IgD-negative memory B cell (primary cell): Measurements from ENCODE around the gene TAS1R3. TPM values are rescaled to one million over a fixed set of nuclear protein-coding genes. Genes with fewer than 3 reads are reported as not detected.

ENCODE experiments used
- H3K27ac Mint-ChIP-seq, 3 donors: one replicate each; pipeline ENCODE4 v1.8.0; 2020 to 2022; ENCODE audit warnings: mild to moderate bottlenecking in 3 of 3, mixed read lengths in 3 of 3, moderate library complexity in 1 of 3
- H3K27me3 Mint-ChIP-seq: one replicate; pipeline ENCODE4 v1.8.0; 2021; ENCODE audit warnings: mixed read lengths
- H3K36me3 Mint-ChIP-seq: one replicate; pipeline ENCODE4 v1.8.0; 2020; ENCODE audit warnings: mild to moderate bottlenecking, mixed read lengths
- H3K4me1 Mint-ChIP-seq, 3 donors: one replicate each; pipeline ENCODE4 v1.8.0; 2020 to 2022; ENCODE audit warnings: mixed read lengths in 3 of 3, mild to moderate bottlenecking in 1 of 3
- H3K4me3 Mint-ChIP-seq, 4 donors: one replicate each; pipeline ENCODE4 v1.8.0; 2020 to 2022; ENCODE audit warnings: mild to moderate bottlenecking in 4 of 4, mixed read lengths in 4 of 4, moderate library complexity in 3 of 4
- H3K9me3 Mint-ChIP-seq, 3 donors: one replicate each; pipeline ENCODE4 v1.8.0; 2020 to 2021; ENCODE audit warnings: mixed read lengths in 3 of 3, mild to moderate bottlenecking in 1 of 3
- polyA plus RNA-seq: library from polyadenylated mRNA; unstranded; fragments of 300-500 nt; fragmentation: Illumina TruSeq; gene quantifications from one replicate; pipeline ENCODE4 v1.2.3, GENCODE V29; 2021

The TAS1R3 gene
- polyA plus RNA-seq, 1 donor from 2014 or later: 5.5 TPM

DNA sequence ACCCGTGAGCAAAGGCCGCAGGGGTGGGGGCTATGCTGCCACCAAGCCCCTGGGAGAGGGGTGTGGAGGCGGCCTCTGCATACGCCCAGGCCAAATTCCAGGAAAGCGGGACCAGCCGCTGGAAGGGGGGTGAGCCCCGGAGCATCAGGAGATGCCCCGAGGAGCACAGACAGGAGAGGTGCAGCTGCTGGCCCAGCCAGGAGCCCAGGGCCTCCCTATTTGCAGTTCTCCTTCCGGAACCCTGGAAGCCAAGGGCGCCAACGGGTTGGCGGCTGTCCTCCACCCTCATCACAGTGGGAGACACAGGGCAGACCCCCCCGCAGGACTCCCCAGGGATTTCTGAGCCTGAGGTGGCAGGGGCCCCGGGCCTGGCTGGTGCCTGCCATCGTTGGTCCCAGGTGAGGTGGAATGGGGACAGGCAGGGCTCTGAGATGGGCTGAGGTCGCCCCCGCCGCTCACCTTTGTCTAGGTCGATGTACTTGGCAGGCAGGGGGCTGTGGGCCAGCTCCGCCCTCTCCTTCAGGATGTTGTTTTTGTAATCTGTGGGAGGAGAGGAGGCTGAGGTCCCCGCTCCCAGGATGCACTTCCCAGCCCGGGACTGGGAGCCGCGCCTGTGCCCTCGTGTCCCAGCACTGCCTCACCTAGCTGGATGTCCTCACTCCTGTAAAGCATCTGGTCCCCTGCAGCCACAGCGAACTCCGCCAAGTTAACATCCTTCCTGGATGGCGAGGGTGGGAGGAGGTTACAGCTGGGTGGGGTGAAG lies 22.5 kb downstream of the TAS1R3 start:
- H3K27me3 Mint-ChIP-seq: peaks cover 19% of the 10 kb centered on the region
- peaks cover 7 to 10% (median 9%) of the 10 kb centered on the region in 3 donors for H3K4me1 Mint-ChIP-seq
- peak overlapping the region in 1 of 3 donors; percentile 72 for H3K27ac Mint-ChIP-seq
- peak overlapping the region in 3 of 4 donors; percentile 5 to 80 (median 78) for H3K4me3 Mint-ChIP-seq
- no peaks in the 10 kb centered on the region for H3K36me3 Mint-ChIP-seq
- no peaks in the 10 kb centered on the region for H3K9me3 Mint-ChIP-seq

DNA sequence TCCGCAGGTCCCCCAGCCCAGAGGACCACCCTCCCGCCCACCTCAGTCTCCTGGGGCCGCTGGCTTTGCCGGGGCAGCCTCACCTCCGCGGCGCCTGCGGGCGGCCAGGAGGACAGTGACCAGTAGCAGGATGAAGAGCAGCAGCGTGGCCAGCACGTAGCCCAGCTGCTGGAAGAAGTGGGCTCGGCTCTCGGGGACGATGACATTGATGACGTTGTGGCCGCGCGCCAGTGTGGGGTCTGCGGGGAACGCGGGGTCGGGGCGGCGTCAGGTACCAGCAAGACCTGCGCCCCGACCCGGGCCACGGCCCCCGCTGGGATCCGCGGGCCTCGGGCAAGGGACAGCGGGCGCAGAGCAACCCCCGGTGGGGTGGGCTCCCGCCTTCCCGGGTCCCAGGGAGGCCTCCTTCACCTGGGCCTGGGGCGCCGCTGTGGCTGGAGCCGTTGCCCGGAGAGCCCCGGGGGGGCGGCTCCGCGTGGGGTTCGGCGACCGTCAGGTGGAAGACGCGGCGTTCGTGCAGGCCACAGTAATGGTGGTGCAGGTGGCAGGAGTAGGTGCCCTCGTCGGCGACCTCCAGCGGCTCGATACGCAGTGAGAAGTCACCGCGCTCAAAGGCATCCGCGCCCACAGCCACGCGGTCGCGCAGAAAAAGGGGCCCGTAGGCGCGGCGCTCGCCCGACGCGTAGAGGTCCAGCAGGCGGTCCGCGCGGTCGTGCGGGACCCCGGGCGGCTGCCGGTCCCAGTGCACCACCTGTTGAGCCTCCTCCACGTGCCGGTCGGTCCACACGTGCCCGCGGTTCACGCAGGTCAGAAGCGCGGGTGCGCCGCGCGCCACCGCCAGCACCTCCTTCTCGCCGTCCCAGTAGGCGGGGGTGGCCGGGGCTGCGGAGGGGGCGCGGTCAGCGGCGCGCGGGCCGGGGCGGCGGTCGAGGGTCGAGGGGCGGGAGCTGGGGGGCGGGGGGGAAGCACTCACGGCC lies 23.5 kb downstream of the TAS1R3 start:
- H3K4me1 Mint-ChIP-seq: peaks cover 10 to 13% (median 12%) of the 10 kb centered on the region in 3 donors
- H3K4me3 Mint-ChIP-seq: peak overlapping the region in 2 of 4 donors; percentile 9 to 80
- H3K36me3 Mint-ChIP-seq: no peaks in the 10 kb centered on the region
- no peaks in the 10 kb centered on the region for H3K9me3 Mint-ChIP-seq
- H3K27me3 Mint-ChIP-seq: peaks cover 24% of the 10 kb centered on the region
- no peak overlapping the region for H3K27ac Mint-ChIP-seq

DNA sequence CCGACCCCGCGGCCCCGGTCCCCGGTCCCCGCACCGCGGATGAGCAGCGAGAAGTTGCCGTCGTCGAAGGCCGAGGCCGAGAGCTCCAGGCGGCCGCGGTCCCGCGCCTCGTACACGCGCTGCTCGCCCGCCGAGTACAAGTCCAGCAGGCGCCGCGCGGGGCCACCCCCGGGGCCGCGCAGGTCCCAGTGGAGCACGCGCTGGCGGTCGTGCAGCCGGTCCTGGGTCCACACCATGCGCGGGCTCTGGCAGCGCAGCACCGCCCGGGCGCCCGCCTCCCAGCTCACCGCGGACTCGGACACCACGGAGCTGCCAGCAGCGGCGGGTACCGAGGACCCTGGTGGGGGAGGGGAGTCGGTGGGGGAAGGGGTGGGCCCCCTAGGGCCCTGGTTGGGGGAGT lies 24.3 kb downstream of the TAS1R3 start:
- Mint-ChIP-seq H3K27me3 (peaks cover 26% of the 10 kb centered on the region), H3K4me3 (no peak overlapping the region), H3K36me3 (no peaks in the 10 kb centered on the region), H3K27ac (no peak overlapping the region), H3K4me1 (peaks cover 10 to 13% (median 12%) of the 10 kb centered on the region in 3 donors), H3K9me3 (no peaks in the 10 kb centered on the region)

DNA sequence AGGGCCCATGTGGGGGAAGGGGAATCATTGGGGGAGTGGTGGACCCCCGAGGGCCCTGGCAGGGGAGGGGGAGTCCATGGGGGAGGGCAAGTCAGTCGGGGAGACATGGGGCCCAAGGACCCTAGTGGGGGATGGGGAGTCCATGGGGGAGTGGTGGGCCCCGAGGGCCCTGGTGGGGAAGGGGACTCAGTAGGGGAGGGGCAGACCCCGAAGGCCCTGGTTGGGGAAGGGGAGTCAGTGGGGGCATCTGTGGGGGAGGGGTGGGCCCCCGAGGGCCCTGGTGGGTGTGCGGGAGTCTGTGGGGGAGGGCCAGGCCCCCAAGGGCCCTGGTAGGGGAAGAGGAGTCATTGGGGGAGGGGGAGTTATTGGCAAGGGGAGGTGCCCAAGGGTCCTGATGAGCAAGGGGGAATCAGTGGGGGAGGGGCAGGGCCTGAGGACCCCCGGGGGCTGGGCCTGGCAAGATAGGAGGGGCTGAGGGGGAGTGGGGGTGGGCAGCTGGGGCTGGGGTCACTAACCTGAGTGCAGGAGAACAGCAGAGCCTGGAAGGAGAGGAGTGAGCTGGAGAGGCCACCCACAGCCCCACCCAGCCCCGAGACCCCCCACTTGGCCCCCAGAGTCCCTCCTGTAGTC lies 25.2 kb downstream of the TAS1R3 start:
- H3K36me3 Mint-ChIP-seq: peaks cover 2% of the 10 kb centered on the region
- H3K9me3 Mint-ChIP-seq: no peaks in the 10 kb centered on the region
- no peak overlapping the region for H3K4me3 Mint-ChIP-seq

DNA sequence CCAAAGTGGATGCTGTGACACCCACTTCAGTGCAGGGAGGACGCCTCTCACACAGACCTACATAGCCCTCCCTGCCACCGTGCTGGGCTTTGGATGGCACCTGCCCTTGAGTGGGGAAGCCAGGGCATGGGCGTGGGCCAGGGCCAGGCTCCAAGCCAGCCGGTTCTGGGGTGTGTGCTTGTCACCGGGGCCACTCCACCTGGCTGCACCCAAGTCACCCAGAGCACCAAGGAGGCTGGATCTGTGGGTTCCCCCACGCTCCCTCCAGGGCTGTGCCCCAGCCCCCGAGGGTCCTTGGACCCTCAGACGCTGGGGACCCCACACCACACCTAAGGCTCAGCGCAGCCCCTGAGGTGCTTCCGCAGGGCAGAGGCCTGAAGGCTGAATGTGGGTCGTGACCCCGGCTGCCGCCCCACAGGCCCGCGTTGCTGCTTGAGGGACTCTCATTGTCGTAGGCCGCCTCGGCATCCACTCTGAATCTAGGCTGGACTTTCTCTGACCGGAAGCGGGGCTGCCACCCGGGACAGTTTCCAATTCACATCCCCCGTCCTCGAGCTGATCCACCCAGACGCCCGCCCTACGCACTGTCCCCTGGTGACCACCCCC lies 25.8 kb downstream of the TAS1R3 start:
- peaks cover 2% of the 10 kb centered on the region for H3K36me3 Mint-ChIP-seq
- peaks cover 28% of the 10 kb centered on the region for H3K27me3 Mint-ChIP-seq
- peaks cover 10 to 15% (median 13%) of the 10 kb centered on the region in 3 donors for H3K4me1 Mint-ChIP-seq

More for the DNA sequence above, 25.2 kb downstream of the TAS1R3 start:
- Mint-ChIP-seq H3K4me1 (peaks cover 10 to 15% (median 12%) of the 10 kb centered on the region in 3 donors), H3K27me3 (peaks cover 28% of the 10 kb centered on the region), H3K27ac (no peak overlapping the region)

DNA sequence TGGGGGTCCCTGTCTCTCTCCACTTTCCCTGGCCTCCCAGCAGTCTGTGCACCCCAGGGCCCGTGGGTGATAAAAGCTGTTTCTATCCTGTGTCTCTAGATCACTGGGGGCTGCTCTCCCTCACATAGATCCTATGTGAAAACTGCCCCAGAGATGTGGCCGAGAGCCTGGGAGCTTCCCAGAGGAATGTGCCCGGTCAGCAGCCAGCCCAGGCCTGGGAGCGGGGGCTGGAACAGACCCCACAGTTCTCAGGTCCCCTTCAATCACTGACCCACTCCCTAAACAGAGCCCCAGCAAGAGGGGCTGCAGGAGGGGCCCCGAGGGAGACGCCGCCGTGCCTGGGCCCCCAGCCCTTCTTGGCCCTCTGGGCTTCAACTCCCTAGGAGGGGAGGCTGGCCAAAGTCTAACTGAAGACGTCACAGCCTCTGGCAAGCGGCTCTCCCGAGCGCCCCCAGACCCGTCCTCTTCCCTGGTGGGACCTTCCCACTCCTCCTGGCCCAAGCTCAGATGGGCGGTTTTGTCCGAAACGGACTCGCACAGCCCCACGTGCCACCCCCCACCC lies 26.9 kb downstream of the TAS1R3 start:
- H3K4me3 Mint-ChIP-seq: no peak overlapping the region
- peaks cover 4 to 8% (median 8%) of the 10 kb centered on the region in 3 donors for H3K4me1 Mint-ChIP-seq
- peak overlapping the region in 1 of 3 donors; percentile 22 for H3K27ac Mint-ChIP-seq

More for the DNA sequence above, 25.8 kb downstream of the TAS1R3 start:
- Mint-ChIP-seq H3K4me3 (no peak overlapping the region), H3K27ac (no peak overlapping the region), H3K9me3 (no peaks in the 10 kb centered on the region)

DNA sequence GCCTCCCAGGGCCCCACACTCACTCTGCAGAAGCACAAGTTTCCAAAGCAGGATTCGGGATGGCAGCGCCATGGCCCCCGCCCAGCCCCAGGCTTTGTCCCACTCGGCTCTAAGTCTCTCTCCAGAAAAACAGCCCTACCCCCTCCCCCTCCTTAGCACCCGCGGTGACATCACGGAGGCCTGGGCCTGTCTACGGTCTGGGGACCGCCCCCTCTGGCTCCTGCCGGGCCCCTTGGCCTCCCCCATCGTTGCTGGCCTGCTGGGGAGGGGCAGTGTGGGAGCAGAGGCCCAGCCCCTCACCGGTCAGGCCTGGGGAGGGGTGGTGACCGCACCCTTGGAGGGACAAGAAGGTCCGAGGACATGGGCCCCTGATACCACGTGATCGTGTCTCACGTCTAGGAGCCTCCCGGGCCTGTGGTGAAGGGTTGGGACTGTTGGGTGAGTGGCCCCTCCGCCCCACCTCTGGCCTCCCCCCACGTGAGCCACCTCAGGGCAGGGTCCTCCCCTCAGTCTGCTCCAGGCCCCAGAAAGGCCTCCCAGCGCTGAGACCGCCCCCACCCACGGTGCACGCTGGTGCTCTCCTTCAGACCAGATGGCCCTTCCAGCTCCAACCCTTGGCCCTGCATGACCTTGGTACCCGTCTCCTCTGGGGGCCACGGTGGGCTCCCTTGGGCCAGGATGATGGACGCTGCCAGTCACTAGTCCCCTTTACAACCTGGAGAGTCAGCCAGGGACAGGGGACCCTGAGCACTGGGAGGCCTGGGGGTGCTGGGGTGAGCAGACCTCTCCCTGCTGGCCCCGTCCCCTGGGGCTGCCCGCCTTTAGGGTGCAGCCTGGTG lies 27.6 kb downstream of the TAS1R3 start, which contains the start of gene MXRA8:
Gene MXRA8, minus strand, starts transcription at position 123 of the 839 bp plus-strand sequence. Its CDS starts 51 bp downstream, at position 72.
- Mint-ChIP-seq H3K4me1 (peaks cover 3 to 6% (median 6%) of the 10 kb centered on the region in 3 donors), H3K36me3 (peaks cover 2% of the 10 kb centered on the region), H3K4me3 (peak within 1 kb of the TSS in 3 of 4 donors; percentile 47 to 64 (median 55)), H3K9me3 (no peaks in the 10 kb centered on the region), H3K27me3 (peaks cover 17% of the 10 kb centered on the region), H3K27ac (peak within 1 kb of the TSS in 2 of 3 donors; percentile 16 to 22)

More for the DNA sequence above, 26.9 kb downstream of the TAS1R3 start:
- Mint-ChIP-seq H3K36me3 (peaks cover 2% of the 10 kb centered on the region), H3K27me3 (peaks cover 20% of the 10 kb centered on the region), H3K9me3 (no peaks in the 10 kb centered on the region)

DNA sequence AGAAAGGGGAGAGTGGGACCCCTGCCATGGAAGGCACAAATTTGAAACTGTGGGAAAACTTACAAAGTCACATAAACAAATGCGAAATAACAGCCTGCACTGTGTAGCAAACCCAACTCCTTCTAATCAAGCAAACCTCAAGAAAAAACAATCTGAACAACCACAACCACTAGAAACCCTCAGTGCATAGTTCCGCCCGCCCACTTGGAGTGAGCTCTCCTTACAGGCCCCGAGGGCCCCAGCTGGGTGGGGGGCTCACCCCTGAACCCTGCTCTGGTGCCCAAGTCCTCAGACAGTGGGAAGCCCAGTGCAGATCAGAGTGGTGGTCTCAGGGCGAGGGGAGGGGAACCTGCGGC lies 28.2 kb downstream of the TAS1R3 start:
- no peaks in the 10 kb centered on the region for H3K9me3 Mint-ChIP-seq
- H3K4me1 Mint-ChIP-seq: peaks cover 3 to 6% (median 6%) of the 10 kb centered on the region in 3 donors
- H3K4me3 Mint-ChIP-seq: peak overlapping the region in 3 of 4 donors; percentile 47 to 64 (median 55)
- H3K36me3 Mint-ChIP-seq: peaks cover 2% of the 10 kb centered on the region
- H3K27me3 Mint-ChIP-seq: peaks cover 17% of the 10 kb centered on the region
- H3K27ac Mint-ChIP-seq: peak overlapping the region in 2 of 3 donors; percentile 16 to 19

DNA sequence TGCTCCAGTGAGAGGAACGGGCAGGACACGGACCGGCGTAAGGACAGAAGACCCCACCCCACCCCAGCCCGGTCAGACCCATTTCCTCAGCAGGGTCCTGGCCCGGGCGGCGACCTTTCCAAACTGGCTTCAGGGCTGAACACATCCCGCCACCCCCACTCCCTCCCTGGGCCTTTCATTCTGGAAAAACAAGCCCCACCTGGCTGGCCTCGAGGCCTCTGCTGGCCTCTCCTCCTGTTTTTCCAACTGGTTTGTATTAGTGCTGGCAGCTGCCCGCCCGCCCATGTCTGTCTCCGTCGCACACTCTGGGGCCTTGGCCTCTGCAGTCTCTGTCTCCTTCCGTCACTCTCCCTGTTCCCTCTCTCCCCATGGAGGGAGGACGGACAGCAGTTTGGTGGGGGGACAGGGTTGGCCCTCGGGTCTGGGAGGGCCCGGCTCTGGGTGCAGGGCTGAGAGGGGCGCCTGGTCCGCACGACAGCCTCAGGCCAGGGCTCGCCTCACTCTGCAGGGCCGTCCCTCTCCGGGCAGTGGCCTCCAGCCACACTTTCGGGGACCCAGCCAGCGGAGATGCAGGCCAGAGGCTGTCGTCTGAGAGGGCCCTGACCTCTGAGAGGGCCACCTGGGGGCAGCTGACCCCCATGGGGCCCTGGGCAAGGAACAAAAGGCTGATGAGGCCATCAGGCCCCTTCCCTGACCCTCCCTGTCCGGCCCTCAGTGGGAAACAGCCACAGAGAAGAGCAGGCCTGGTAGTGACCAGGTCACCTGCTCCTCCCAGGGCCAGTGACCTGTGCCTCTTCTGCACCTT lies 28.8 kb downstream of the TAS1R3 start:
- Mint-ChIP-seq H3K27ac (peak overlapping the region in 1 of 3 donors; percentile 19), H3K4me1 (peaks cover 3 to 6% (median 6%) of the 10 kb centered on the region in 3 donors), H3K36me3 (peaks cover 2% of the 10 kb centered on the region), H3K4me3 (peak overlapping the region in 3 of 4 donors; percentile 47 to 64 (median 49)), H3K9me3 (no peaks in the 10 kb centered on the region), H3K27me3 (peaks cover 17% of the 10 kb centered on the region)

DNA sequence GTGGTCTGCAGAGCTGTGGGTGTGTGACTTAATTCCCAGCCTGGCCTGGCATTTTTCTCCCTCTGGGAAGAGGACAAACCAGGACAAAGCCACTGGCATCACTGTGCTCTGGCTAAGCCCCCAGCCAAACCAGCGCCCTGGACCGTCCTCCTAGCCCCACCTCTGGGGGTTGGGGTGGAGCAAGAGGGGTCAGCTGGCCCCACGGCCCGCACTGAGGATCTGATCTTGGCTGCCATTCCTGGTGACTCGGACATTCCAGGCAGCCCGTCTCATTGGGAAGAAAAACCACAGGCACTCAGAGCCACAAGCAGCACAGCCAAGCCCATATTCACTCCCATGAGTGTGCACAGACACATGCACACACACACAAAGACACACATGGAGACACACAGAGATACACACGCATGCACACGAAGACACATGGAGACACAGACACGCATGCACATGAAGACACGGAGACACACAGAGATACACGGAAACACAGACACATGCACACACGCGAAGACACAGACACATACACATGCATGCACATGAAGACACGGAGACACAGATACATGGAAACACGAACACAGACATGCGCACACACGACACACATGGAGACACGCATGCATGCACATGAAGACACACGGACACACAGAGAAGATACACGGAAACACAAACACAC lies 29.6 kb downstream of the TAS1R3 start:
- Mint-ChIP-seq H3K27ac (peak overlapping the region in 1 of 3 donors; percentile 12), H3K9me3 (no peaks in the 10 kb centered on the region), H3K4me1 (peaks cover 3 to 6% (median 6%) of the 10 kb centered on the region in 3 donors), H3K4me3 (no peak overlapping the region), H3K36me3 (peaks cover 2% of the 10 kb centered on the region), H3K27me3 (peaks cover 17% of the 10 kb centered on the region)

DNA sequence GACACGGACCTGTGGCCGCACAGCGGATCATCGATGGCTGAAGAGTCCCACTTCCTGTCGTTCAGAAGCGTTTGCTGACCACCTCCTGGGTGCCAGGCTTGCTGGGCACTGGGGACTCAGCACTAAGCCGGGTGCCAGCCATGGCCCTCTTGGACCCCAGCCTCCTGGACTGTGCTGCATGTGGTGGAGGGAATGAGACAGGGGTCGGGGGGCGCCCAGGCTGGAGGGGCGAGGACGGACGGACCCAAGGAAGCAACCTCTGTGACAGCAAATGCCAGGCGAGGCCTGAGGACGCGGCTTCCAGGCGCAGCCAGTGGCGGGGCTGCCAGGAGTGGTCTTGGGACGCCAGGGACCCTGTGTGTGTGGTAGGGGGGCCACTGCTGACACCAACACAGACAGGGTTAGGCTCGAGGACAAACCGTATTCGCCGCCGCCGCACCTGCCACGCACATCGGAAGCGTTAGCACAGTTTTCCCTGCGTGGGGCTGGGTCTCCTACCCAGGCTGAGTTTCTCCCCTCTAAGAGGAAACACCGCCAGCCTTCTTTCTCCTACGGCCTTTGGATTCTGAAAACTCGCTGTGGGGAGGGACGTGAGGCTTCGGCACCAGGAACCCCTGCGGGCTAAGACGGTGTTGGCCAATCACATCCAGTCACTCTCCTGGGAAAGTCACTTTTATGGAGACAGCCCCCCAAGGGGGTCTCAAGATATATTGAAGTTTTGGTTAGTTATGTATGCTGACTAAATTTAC lies 30.3 kb downstream of the TAS1R3 start:
- Mint-ChIP-seq H3K27ac (no peak overlapping the region), H3K27me3 (peaks cover 17% of the 10 kb centered on the region), H3K36me3 (peaks cover 2% of the 10 kb centered on the region), H3K9me3 (no peaks in the 10 kb centered on the region), H3K4me3 (no peak overlapping the region), H3K4me1 (peaks cover 3 to 6% (median 6%) of the 10 kb centered on the region in 3 donors)
